GM18907 (cell line): ENCODE data around the gene C1orf198.

Experiments
- ATAC-seq: cut with Tn5 transposase; IDR thresholded peaks from one replicate; pipeline ENCODE4 v1.9.1; 2021; ENCODE audit warnings: mild to moderate bottlenecking, moderate library complexity; ENCODE audit not compliant: unreplicated experiment

The C1orf198 gene

DNA sequence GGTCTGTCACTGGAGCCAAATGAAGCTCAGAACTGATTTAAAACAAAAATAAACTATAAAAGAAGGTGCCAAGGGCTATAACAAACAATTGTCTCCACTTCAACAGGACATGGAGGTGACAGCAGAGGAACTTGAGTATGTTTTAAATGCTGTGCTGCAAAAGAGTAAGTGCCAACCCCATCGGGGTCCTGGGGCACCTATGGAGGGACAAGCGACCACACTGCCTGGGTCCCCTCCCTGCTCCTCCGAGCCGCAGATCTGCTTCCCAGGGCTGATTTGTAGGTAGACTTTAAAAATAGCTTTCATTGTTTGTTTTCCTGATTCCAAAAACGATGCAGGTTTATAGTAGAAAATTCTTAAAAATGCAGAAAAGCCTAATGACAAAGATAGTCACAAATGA lies 78.3 kb downstream of the C1orf198 start:
- ATAC-seq, result no peak

DNA sequence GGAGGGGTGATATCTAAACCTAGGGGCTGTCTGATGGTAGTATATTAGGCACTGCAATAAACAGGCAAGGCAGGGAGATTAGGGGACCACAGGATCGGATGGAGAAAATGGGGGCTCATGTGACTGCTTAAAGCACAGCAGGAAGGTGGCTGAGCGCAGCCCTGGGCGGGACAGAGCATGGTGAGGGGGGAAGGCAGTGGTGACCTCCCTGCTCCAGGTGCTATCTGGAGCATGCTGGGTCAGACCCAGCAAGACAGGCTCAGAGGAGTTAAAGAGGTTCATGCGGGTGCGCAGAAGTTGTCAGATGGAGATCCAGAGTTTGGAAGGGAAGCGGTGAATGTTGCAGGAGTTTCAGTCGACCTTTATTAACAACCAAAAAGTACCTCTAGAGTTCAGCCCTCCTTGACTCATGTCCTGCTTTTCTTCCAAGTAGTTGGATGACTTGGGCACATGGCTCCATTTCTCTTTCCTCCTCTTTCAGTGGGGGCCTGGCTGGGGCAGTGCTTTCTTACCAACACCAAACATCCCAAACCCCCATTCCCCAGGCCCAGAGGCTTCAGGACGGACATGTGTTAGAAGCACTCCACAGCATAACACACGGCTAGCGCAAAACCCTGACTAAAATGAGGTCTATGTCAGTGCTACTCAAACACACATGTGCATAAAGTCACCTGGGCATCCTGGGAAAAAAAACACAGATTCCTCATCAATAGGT lies 79.6 kb downstream of the C1orf198 start:
- no peak for ATAC-seq

DNA sequence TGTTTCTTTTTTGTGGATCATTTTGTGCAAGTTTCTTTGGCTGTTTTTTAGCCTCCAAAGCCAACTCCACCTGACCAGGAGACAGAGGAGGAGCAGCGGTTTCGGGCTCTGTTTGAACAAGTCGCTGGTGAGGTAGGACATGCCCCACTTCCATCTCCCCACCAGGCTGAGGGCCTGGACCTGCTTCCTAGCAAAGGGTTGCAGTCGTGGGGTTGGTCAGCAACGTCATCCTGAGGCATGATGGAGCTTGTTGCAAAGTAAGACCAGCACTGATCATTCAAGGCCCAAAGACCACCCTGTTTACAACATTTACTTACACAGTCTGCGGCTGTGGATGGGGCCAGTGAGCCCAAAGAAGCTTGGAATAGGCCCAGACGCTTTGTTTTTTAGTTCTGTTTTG lies 80.8 kb downstream of the C1orf198 start:
- ATAC-seq, result no peak
